ENCODE results near the gene DZANK1.

DNA sequence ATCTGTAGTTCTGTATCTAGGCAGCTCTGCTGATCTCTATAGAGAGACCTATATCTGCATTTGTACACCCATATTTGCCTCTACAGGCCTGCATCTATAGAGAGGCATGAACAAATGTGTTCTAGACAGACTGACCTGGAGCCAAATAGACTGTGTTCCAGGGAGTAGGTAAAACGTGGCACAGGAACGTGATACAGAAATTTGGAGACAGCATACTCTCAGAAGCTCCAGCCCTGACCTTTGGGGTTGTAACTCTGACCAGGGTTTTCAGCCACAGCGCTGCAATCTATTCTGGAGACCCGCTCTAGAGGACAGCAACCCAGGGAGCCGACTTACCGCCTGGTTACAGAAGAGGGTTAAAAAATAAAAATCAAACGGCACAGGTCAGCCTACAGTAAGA, 29.2 kb upstream of the DZANK1 start:
- TF ChIP-seq, protein P1, sequence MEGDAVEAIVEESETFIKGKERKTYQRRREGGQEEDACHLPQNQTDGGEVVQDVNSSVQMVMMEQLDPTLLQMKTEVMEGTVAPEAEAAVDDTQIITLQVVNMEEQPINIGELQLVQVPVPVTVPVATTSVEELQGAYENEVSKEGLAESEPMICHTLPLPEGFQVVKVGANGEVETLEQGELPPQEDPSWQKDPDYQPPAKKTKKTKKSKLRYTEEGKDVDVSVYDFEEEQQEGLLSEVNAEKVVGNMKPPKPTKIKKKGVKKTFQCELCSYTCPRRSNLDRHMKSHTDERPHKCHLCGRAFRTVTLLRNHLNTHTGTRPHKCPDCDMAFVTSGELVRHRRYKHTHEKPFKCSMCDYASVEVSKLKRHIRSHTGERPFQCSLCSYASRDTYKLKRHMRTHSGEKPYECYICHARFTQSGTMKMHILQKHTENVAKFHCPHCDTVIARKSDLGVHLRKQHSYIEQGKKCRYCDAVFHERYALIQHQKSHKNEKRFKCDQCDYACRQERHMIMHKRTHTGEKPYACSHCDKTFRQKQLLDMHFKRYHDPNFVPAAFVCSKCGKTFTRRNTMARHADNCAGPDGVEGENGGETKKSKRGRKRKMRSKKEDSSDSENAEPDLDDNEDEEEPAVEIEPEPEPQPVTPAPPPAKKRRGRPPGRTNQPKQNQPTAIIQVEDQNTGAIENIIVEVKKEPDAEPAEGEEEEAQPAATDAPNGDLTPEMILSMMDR (conservative IDR thresholded peaks at IDR 0.05; ENCODE audit: low read depth in 2 of 2), result no peak
- TF ChIP-seq, protein P2, sequence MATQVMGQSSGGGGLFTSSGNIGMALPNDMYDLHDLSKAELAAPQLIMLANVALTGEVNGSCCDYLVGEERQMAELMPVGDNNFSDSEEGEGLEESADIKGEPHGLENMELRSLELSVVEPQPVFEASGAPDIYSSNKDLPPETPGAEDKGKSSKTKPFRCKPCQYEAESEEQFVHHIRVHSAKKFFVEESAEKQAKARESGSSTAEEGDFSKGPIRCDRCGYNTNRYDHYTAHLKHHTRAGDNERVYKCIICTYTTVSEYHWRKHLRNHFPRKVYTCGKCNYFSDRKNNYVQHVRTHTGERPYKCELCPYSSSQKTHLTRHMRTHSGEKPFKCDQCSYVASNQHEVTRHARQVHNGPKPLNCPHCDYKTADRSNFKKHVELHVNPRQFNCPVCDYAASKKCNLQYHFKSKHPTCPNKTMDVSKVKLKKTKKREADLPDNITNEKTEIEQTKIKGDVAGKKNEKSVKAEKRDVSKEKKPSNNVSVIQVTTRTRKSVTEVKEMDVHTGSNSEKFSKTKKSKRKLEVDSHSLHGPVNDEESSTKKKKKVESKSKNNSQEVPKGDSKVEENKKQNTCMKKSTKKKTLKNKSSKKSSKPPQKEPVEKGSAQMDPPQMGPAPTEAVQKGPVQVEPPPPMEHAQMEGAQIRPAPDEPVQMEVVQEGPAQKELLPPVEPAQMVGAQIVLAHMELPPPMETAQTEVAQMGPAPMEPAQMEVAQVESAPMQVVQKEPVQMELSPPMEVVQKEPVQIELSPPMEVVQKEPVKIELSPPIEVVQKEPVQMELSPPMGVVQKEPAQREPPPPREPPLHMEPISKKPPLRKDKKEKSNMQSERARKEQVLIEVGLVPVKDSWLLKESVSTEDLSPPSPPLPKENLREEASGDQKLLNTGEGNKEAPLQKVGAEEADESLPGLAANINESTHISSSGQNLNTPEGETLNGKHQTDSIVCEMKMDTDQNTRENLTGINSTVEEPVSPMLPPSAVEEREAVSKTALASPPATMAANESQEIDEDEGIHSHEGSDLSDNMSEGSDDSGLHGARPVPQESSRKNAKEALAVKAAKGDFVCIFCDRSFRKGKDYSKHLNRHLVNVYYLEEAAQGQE (IDR thresholded peaks at IDR 0.05; ENCODE audit: unreplicated experiment), result no peak
- TF ChIP-seq STAT1 (IDR thresholded peaks at IDR 0.05; ENCODE audit: unreplicated experiment) (no peak), POLR2AphosphoS5 (IDR thresholded peaks at IDR 0.05; ENCODE audit: low read depth) (no peak), EZH2 (IDR thresholded peaks at IDR 0.05; ENCODE audit: low read depth, unreplicated experiment) (no peak), CREB1 (CRISPR knock-in tag; IDR thresholded peaks at IDR 0.05; ENCODE audit: low read depth) (no peak), NANOG (IDR thresholded peaks at IDR 0.05; ENCODE audit: borderline replicate concordance) (no peak)
